GM19395 (cell line): ENCODE results near the gene RGS19.
"Not testable (repeated sequence)": the region's sequence is repeated elsewhere in the genome, so short reads cannot be mapped to it uniquely, and the experiment has no call there.

Source experiments
- ATAC-seq: cut with Tn5 transposase; IDR thresholded peaks from one replicate; pipeline ENCODE4 v1.9.1; 2021; ENCODE audit warnings: mild to moderate bottlenecking, moderate library complexity; ENCODE audit not compliant: unreplicated experiment

RGS19 gene

GRCh38 chr20:64079273-64080012 is at the start of gene RGS19:
RGS19 (minus strand) TSS chr20:64079518; CDS start chr20:64076886, 2,632 bp downstream.
- ATAC-seq, result no peak

- not testable (repeated sequence) for ATAC-seq
Observed at GRCh38 chr20:64123517-64123916, 44.2 kb upstream of the RGS19 start.

- not testable (repeated sequence) for ATAC-seq
Observed at GRCh38 chr20:64122927-64123326, 43.6 kb upstream of the RGS19 start.

- no peak for ATAC-seq
Observed at GRCh38 chr20:64121586-64121985, 42.3 kb upstream of the RGS19 start.

- ATAC-seq, result no peak
Observed at GRCh38 chr20:64119681-64120341, 40.5 kb upstream of the RGS19 start.

- no peak for ATAC-seq
Observed at GRCh38 chr20:64119301-64119680, 40.0 kb upstream of the RGS19 start.

- not testable (repeated sequence) for ATAC-seq
Observed at GRCh38 chr20:64117432-64117777, 38.1 kb upstream of the RGS19 start.

- no peak for ATAC-seq
Observed at GRCh38 chr20:64116541-64117431, 37.5 kb upstream of the RGS19 start.

- ATAC-seq, result no peak
Observed at GRCh38 chr20:64116016-64116415, 36.7 kb upstream of the RGS19 start.

GRCh38 chr20:64115171-64115911 is 36.0 kb upstream of the RGS19 start:
- ATAC-seq, result no peak

- ATAC-seq, result no peak
Observed at GRCh38 chr20:64114356-64114971, 35.1 kb upstream of the RGS19 start.

GRCh38 chr20:64113796-64114355 is 34.6 kb upstream of the RGS19 start:
- ATAC-seq, result no peak

- no peak for ATAC-seq
Observed at GRCh38 chr20:64113444-64113775, 34.1 kb upstream of the RGS19 start.

GRCh38 chr20:64112691-64113443 is 33.5 kb upstream of the RGS19 start:
- no peak for ATAC-seq

- ATAC-seq, result no peak
Observed at GRCh38 chr20:64111841-64112641, 32.7 kb upstream of the RGS19 start.

- ATAC-seq, result no peak
Observed at GRCh38 chr20:64110411-64111068, 31.2 kb upstream of the RGS19 start.

GRCh38 chr20:64109831-64110391 is 30.6 kb upstream of the RGS19 start:
- no peak for ATAC-seq
